KOPT-K1 (cell line): ENCODE results near the gene ATP11A.
"Not testable (repeated sequence)": the region's sequence is repeated elsewhere in the genome, so short reads cannot be mapped to it uniquely, and the experiment has no call there.

Experiments
- H3K27ac ChIP-seq: fragments of 200-600 bp; sonication (generic); 2 replicates; pipeline ENCODE4 v1.5.1; 2016; ENCODE audit warnings: antibody characterized with exemption, mild to moderate bottlenecking, low read depth, low read length; ENCODE audit not compliant: poor library complexity, severe bottlenecking
- H3K36me3 ChIP-seq: fragments of 200-600 bp; sonication (generic); 2 replicates; pipeline ENCODE4 v1.5.1; 2017; ENCODE audit warnings: antibody characterized with exemption, mild to moderate bottlenecking, low read length, moderate library complexity; ENCODE audit not compliant: insufficient read depth
- H3K9me3 ChIP-seq: fragments of 200-600 bp; sonication (generic); 2 replicates; pipeline ENCODE4 v1.5.1; 2017; ENCODE audit warnings: antibody characterized with exemption, low read length, mild to moderate bottlenecking; ENCODE audit not compliant: insufficient read depth, poor library complexity, severe bottlenecking

ATP11A gene

GRCh38 chr13:112839356-112840105, 149.7 kb downstream of the ATP11A start:
- no peak overlapping the region for H3K27ac ChIP-seq
- no peaks in the 10 kb centered on the region for H3K9me3 ChIP-seq
- peaks cover 87% of the 10 kb centered on the region for H3K36me3 ChIP-seq

- Histone ChIP-seq H3K36me3 (peaks cover 86% of the 10 kb centered on the region), H3K9me3 (peaks cover 6% of the 10 kb centered on the region)
These were observed 150.8 kb downstream of the ATP11A start for GRCh38 chr13:112840472-112841302.

GRCh38 chr13:112841303-112842015, 151.6 kb downstream of the ATP11A start:
- not testable (repeated sequence) for H3K27ac ChIP-seq, H3K9me3 ChIP-seq
- peaks cover 87% of the 10 kb centered on the region for H3K36me3 ChIP-seq

More at GRCh38 chr13:112840472-112841302, 150.8 kb downstream of the ATP11A start:
- no peak overlapping the region for H3K27ac ChIP-seq

DNA sequence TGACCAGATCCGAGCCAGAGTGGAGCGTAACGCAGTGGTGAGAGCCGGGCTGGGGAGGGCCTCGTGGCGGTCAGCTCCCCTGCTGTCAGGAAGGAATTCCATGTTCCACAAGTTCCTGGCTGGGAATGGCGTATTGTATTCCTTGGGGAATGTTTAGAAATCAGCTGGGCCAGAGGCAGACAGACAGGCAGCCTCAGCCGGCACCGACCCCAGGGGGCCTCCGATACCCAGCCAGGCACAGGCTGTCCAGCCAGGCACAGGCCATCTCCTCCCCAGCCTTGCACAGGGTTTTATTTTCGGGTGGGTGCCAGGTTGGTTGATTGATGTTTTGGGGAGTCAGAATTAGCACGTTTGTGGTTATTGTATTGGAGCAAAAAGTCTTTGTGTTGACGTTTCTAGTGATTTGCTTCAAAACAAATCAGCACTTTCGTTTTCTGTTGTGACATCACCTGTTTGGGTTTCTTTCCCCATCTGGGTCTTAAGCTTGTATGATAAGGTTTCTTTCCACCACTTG, 152.6 kb downstream of the ATP11A start:
- peaks cover 6% of the 10 kb centered on the region for H3K9me3 ChIP-seq
- no peak overlapping the region for H3K27ac ChIP-seq
- peaks cover 86% of the 10 kb centered on the region for H3K36me3 ChIP-seq

DNA sequence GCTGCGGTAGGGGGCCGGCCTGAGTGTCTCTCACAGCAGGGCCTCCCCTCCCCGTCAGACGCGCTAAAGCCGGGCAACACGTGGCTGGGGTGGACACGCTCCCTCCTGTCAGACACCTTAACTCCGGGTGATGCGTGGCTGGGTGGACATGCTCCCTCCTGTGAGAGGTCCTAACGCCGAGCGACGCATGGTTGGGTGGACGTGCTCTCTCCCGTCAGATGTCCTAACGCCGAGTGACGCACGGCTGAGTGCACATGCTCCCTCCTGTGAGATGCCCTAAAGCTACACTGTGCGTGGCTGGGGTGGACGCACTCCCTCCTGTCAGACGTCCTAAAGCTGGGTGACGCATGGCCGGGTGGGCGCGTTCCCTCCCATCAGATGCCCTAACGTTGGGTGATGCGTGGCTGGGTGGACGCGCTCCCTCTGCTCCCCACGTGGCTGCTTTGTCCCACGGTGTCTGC, 153.1 kb downstream of the ATP11A start:
- Histone ChIP-seq H3K27ac (no peak overlapping the region), H3K36me3 (peaks cover 86% of the 10 kb centered on the region), H3K9me3 (peaks cover 6% of the 10 kb centered on the region)

DNA sequence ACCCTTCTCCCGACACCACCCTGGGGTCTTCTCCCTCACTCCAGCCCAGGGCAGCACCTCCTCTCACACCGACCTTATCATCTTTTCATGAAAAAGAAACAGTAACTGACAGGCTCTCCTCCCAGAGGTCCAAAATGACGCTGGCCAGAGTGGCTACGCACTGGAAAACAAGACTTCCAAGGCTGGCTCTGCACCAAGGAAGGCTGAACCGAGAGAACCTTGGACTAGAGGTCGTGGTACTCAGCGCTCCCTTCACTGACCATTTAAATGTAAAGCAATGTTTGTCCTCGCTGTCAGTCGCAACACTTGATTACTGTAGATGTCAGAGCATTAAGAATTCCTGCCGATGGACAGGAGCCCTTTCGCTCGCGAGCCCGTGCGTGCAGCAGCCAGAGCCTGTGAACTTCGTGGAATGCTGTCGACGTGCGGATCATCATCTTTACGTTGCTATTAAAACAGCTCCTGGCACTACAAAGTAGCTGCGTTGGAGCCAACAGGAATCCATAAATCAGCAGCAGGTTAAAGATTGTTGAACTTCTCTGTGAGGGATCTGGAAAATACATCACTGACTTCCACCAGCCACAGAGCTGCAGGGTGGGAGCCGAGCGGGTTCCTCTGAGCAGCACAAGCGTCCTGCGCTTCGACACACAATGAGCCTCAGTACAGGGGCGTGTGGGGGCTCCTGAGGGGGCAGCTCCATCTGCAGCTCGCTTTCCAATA, 153.7 kb downstream of the ATP11A start:
- Histone ChIP-seq H3K36me3 (peaks cover 80% of the 10 kb centered on the region), H3K27ac (no peak overlapping the region), H3K9me3 (peaks cover 6% of the 10 kb centered on the region)

DNA sequence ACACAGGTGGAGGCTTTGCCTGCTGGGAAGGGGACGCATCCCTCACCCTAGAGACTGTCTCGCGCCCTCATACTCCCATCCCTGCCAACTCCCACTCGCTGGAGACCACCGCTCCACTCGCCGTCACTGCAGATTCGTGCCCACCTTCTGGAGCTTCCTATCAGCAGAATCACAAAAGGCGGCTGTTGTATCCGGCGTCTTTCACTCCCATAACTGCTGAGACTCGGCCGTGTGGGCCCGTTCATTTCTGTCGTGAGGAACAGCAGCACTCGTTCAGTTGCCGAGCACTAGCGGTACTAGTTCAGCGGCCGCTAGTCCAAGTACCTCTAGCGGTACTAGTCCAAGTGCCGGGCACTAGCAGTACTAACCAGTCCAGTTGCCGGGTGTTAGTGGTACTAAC, 154.6 kb downstream of the ATP11A start:
- Histone ChIP-seq H3K9me3 (peaks cover 6% of the 10 kb centered on the region), H3K27ac (no peak overlapping the region), H3K36me3 (peaks cover 72% of the 10 kb centered on the region)

DNA sequence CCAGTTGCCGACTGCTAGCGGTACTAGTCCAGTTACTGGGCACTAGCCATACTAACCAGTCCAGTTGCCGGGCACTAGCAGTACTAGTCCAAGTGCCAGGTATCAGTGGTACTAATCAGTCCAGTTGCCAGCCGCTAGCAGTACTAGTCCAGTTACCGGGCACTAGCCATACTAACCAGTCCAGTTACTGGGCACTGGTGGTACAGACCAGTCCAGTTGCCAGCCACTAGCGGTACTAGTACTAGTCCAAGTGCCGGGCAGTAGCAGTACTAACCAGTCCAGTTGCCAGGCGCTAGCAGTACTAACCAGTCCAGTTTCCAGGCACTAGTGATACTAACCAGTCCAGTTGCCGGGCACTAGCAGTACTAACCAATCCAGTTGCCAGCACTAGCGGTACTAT, 155.0 kb downstream of the ATP11A start:
- H3K9me3 ChIP-seq: peaks cover 6% of the 10 kb centered on the region
- peaks cover 72% of the 10 kb centered on the region for H3K36me3 ChIP-seq
- no peak overlapping the region for H3K27ac ChIP-seq

GRCh38 chr13:112845511-112846144, 155.8 kb downstream of the ATP11A start:
- H3K9me3 ChIP-seq: peaks cover 6% of the 10 kb centered on the region
- H3K27ac ChIP-seq: no peak overlapping the region
- H3K36me3 ChIP-seq: peaks cover 70% of the 10 kb centered on the region

GRCh38 chr13:112846411-112847115, 156.7 kb downstream of the ATP11A start:
- peaks cover 6% of the 10 kb centered on the region for H3K9me3 ChIP-seq
- H3K36me3 ChIP-seq: peaks cover 76% of the 10 kb centered on the region
- H3K27ac ChIP-seq: no peak overlapping the region

DNA sequence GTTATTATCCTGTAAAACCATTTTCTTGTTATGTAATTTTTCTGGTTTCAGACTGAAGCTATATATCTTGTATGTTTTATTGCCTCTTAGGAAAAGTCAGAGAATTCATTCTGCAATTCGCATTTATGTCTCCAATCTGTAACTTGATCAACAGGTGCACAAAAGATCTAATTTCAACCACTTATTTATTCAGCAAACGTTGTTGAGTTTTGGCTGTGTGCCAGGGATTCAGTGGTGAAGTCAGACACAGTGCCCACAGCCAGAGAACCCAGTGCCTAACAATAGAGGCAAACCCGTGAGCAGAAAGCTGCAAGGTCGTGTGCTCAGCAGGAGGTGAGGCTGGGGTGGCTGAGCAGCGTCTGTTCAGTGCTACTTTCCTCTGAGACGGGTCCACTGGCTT, 159.7 kb downstream of the ATP11A start:
- Histone ChIP-seq H3K36me3 (peaks cover 73% of the 10 kb centered on the region), H3K27ac (no peak overlapping the region), H3K9me3 (peaks cover 6% of the 10 kb centered on the region)

DNA sequence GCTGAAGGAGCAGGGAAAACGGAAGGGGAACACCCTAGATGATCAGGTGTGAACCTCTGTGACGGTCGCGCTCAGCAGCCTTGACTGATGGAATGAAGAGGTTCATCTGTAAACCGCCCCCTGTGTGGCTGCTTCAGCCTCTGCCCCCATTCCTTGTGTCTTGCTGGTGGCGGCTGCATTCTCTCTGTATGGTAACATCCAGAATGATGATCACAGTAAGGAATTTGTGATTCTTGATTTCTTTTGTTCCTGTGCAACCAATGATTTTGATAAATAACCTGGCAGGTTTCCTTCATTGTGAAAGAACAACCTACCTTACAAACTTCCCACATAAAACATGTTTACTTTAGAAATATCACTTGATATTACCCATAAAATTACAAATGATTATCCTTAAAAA, 160.4 kb downstream of the ATP11A start:
- H3K36me3 ChIP-seq: peaks cover 73% of the 10 kb centered on the region
- H3K27ac ChIP-seq: no peak overlapping the region

DNA sequence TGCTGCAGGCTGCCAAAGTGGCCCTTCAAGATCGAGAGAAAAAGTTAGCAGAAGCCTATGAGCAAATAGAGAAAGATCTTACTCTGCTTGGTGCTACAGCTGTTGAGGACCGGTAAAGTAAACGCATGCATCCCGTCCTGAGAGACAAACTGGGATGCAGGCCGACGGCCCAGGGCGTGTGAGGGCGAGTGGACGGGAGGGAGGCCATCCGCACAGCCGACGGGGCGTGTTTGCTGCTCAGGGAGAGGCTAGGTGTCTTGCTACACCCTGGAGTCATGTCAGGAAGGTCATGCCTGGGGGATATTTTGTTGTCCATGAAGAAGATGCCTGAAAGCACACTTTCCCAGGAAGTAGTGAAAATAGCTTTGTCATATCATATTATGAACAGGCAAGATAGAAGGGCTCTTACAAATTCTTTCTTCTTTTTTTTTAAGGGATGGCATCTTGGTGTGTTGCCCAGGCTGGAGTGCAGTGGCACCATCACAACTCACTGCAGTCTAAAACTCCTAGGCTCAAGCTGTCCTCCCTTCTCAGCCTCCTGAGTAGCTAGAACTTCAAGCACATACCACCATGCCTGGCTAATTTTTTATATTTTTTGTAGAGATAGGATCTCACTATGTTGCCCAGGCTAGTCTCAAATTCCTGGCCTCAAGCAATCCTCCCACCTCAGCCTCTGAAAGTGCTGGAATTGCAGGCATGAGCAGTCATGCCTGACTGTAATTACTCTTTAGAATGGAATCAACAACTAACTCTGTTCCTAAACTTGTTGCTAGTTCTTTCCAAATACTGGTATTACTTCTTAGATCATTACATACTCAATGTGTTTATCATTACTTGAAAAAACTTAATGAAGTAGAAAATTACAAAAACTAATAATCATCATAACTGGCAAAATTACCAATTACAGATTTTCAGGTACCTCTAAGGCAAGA, 161.5 kb downstream of the ATP11A start:
- no peak overlapping the region for H3K27ac ChIP-seq
- H3K36me3 ChIP-seq: peaks cover 75% of the 10 kb centered on the region
- no peaks in the 10 kb centered on the region for H3K9me3 ChIP-seq

More for the DNA sequence above, 160.4 kb downstream of the ATP11A start:
- H3K9me3 ChIP-seq: no peaks in the 10 kb centered on the region
